Suprapubic skin (tissue), 4 donors: ENCODE results near the gene FAM216B.

Experiments used
- POLR2A ChIP-seq, 2 donors: fragments of 450-650 bp; IDR thresholded peaks; one replicate each; pipeline ENCODE4 v1.6.1; 2017; ENCODE audit warnings: antibody characterized with exemption in 2 of 2, mild to moderate bottlenecking in 2 of 2, moderate library complexity in 2 of 2
- POLR2AphosphoS5 ChIP-seq, 3 donors: sonication (generic); formaldehyde crosslinking; IDR thresholded peaks; one replicate each; pipeline ENCODE4 v1.6.1; 2017; ENCODE audit warnings: antibody characterized with exemption in 3 of 3
- TF ChIP-seq, protein P1 (sequence below), 2 donors: fragments of 200-600 bp in 1 of 2; fragments of 450-650 bp in 1 of 2; sonication (generic) in 1 of 2; IDR thresholded peaks; one replicate each; pipeline ENCODE4 v1.5.1; 2016 to 2019; ENCODE audit warnings: antibody characterized with exemption in 2 of 2, mild to moderate bottlenecking in 1 of 2, moderate library complexity in 1 of 2

DNA sequence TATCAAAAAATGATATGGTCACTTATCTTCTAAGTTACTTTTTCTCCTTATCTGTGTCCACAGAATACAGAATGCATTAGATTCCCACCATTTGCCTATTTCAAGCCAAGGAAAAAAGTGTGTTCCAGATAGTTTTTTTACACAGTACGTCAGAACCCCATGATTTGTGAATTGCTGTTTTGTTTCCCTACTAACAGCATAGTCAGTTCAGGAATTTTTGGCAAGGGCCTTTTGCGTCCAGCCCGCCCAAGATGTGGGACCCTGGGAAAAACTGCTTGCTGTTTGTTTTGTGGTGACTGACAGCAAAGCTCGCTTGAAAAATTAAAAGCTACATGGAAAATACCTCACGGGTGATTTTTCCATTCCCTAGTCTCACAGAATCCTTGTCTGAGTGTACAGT is 20.4 kb upstream of the FAM216B start:
- TF ChIP-seq, protein P1, sequence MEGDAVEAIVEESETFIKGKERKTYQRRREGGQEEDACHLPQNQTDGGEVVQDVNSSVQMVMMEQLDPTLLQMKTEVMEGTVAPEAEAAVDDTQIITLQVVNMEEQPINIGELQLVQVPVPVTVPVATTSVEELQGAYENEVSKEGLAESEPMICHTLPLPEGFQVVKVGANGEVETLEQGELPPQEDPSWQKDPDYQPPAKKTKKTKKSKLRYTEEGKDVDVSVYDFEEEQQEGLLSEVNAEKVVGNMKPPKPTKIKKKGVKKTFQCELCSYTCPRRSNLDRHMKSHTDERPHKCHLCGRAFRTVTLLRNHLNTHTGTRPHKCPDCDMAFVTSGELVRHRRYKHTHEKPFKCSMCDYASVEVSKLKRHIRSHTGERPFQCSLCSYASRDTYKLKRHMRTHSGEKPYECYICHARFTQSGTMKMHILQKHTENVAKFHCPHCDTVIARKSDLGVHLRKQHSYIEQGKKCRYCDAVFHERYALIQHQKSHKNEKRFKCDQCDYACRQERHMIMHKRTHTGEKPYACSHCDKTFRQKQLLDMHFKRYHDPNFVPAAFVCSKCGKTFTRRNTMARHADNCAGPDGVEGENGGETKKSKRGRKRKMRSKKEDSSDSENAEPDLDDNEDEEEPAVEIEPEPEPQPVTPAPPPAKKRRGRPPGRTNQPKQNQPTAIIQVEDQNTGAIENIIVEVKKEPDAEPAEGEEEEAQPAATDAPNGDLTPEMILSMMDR (IDR thresholded peaks at IDR 0.05), result no peak
- TF ChIP-seq POLR2A (IDR thresholded peaks at IDR 0.05), result no peak
- no peak for TF ChIP-seq POLR2AphosphoS5 (IDR thresholded peaks at IDR 0.05)
